Measurements from ENCODE around the gene RALGAPA1.

GRCh38 chr14:35727764-35728163, 81.3 kb downstream of the RALGAPA1 start:
- TF ChIP-seq CTCF (IDR thresholded peaks at IDR 0.05) (no peak), EP300 (IDR thresholded peaks at IDR 0.05) (no peak), POLR2A (IDR thresholded peaks at IDR 0.05) (no peak), POLR2AphosphoS5 (IDR thresholded peaks at IDR 0.05) (no peak)

All from stomach (tissue), 4 donors.